ENCODE results near the gene ZNF497.

The ZNF497 gene

DNA sequence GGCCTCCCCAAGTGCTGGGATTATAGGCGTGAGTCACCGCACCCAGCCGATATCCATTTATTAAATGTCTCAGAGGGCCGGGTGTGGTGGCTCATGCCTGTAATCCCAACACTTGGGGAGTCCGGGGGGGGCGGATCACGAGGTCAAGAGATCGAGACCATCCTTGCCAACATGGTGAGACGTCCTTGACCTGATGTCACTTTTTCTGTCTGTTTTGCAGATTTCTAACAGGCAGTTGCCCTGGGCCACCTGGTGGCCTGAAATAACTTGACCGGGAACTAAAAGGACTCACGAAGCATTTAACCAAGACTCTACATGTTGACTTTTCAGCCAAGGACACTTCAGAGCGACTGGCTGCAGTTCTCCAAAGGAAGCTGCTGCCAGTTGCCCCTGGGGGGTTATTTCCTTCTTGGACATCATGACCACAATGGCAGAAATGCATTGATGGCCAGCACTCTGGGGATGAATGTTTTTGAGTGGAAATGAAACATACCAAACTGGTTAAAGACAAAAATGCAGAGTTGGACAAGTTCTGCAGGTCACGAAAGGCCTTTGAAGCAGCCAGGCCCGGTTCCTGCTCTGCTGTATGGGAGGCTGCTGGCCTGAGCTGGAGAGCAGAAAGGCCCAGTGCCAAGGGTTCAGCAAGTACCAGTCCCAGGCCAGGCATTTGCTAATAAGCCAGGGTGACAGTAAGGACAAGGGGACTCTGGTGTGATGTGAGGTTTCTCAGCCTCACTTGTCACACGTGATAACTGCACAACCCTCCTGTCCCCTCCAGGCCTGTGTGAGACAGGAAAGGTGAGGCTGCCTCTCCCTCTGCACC lies 10.0 kb upstream of the ZNF497 start:
- H3K36me3 Mint-ChIP-seq (ENCODE audit: insufficient read depth): no peaks in the 10 kb centered on the region
- H3K4me1 Mint-ChIP-seq: no peaks in the 10 kb centered on the region
- H3K27me3 Mint-ChIP-seq: no peaks in the 10 kb centered on the region
- no peak overlapping the region for H3K27ac Mint-ChIP-seq (ENCODE audit: low read depth)
- ATAC-seq (replicated peaks; ENCODE audit: extremely low read depth, poor library complexity, severe bottlenecking) (no peak), DNase-seq (ENCODE audit: low spot score in 2 of 2) (no peak)
- H3K9me3 Mint-ChIP-seq: no peaks in the 10 kb centered on the region
- no peak overlapping the region for H3K4me3 Mint-ChIP-seq

DNA sequence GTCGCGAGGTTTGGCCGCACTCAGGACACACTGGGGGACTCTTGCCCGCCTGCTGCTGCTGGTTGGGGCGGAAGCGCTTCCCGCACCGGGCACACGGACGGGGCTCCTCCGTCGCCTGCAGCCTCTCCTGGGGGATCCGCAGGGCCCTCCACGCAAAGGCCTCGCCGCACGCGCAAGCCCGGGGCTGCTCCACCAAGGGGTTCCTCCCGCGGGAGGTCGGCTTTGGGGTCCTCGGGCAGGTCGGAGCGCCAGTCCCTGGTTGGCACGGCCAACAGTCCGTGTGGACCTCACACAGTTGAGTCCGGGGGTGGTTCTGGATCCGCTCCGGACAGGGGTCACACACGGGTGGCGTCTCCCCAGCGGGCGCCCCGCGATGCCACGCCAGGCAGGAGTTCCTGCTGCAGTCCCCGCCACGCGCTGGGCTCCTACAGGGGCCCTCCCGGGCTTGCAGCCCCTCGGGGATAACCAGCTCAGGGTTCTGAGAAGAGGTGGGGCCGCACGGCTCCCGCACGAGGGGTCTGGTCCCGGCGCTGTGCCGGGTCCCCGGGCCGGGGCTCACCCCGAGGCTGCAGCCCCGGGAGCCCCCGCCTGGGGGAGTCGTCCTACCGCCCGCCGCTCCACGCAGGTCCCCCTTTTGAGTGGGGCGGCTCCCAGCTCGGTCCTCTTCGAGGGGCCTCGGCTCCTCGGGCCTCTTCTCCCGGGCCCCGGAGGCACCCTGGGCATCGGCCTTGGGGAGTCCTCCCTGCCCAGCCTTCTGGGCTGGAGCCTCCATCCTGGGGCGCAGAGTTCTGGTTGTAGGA lies 6.2 kb upstream of the ZNF497 start:
- Mint-ChIP-seq H3K27me3 (no peaks in the 10 kb centered on the region), H3K4me1 (no peaks in the 10 kb centered on the region), H3K36me3 (ENCODE audit: insufficient read depth) (peaks cover 6% of the 10 kb centered on the region), H3K4me3 (no peak overlapping the region), H3K27ac (ENCODE audit: low read depth) (no peak overlapping the region), H3K9me3 (no peaks in the 10 kb centered on the region)
- ATAC-seq (replicated peaks; ENCODE audit: extremely low read depth, poor library complexity, severe bottlenecking) (no peak), DNase-seq (ENCODE audit: low spot score in 2 of 2) (no peak)

- ATAC-seq (replicated peaks; ENCODE audit: extremely low read depth, poor library complexity, severe bottlenecking) (no peak), DNase-seq (ENCODE audit: low spot score in 2 of 2) (no peak)
- Mint-ChIP-seq H3K9me3 (no peaks in the 10 kb centered on the region), H3K36me3 (ENCODE audit: insufficient read depth) (peaks cover 7% of the 10 kb centered on the region), H3K4me3 (no peak overlapping the region), H3K4me1 (peaks cover 2% of the 10 kb centered on the region), H3K27ac (ENCODE audit: low read depth) (no peak overlapping the region), H3K27me3 (no peaks in the 10 kb centered on the region)
Observed at GRCh38 chr19:58367698-58368454, 5.3 kb upstream of the ZNF497 start.

GRCh38 chr19:58366585-58367430 lies 4.3 kb upstream of the ZNF497 start:
- DNase-seq (ENCODE audit: low spot score in 2 of 2) (no peak), ATAC-seq (replicated peaks; ENCODE audit: extremely low read depth, poor library complexity, severe bottlenecking) (no peak)
- peaks cover 12% of the 10 kb centered on the region for H3K4me1 Mint-ChIP-seq
- no peaks in the 10 kb centered on the region for H3K9me3 Mint-ChIP-seq
- peaks cover 15% of the 10 kb centered on the region for H3K36me3 Mint-ChIP-seq (ENCODE audit: insufficient read depth)
- no peak overlapping the region for H3K4me3 Mint-ChIP-seq
- H3K27ac Mint-ChIP-seq (ENCODE audit: low read depth): no peak overlapping the region
- H3K27me3 Mint-ChIP-seq: no peaks in the 10 kb centered on the region

- H3K4me3 Mint-ChIP-seq: peak overlapping the region; percentile 16
- DNase-seq (ENCODE audit: low spot score in 2 of 2): no peak
- peaks cover 15% of the 10 kb centered on the region for H3K4me1 Mint-ChIP-seq
- no peak overlapping the region for H3K27ac Mint-ChIP-seq (ENCODE audit: low read depth)
- peaks cover 16% of the 10 kb centered on the region for H3K36me3 Mint-ChIP-seq (ENCODE audit: insufficient read depth)
- H3K9me3 Mint-ChIP-seq: no peaks in the 10 kb centered on the region
- H3K27me3 Mint-ChIP-seq: no peaks in the 10 kb centered on the region
- no peak for ATAC-seq (replicated peaks; ENCODE audit: extremely low read depth, poor library complexity, severe bottlenecking)
Observed at GRCh38 chr19:58364146-58364545, 1.6 kb upstream of the ZNF497 start.

- no peak for ATAC-seq (replicated peaks; ENCODE audit: extremely low read depth, poor library complexity, severe bottlenecking)
- H3K27ac Mint-ChIP-seq (ENCODE audit: low read depth): peak overlapping the region; percentile 90
- peak overlapping the region; percentile 84 for H3K4me3 Mint-ChIP-seq
- H3K9me3 Mint-ChIP-seq: no peaks in the 10 kb centered on the region
- peaks cover 15% of the 10 kb centered on the region for H3K4me1 Mint-ChIP-seq
- DNase-seq (ENCODE audit: low spot score in 2 of 2): no peak
- peaks cover 18% of the 10 kb centered on the region for H3K36me3 Mint-ChIP-seq (ENCODE audit: insufficient read depth)
- no peaks in the 10 kb centered on the region for H3K27me3 Mint-ChIP-seq
Observed at GRCh38 chr19:58361900-58362271, 665 bp downstream of the ZNF497 start.

DNA sequence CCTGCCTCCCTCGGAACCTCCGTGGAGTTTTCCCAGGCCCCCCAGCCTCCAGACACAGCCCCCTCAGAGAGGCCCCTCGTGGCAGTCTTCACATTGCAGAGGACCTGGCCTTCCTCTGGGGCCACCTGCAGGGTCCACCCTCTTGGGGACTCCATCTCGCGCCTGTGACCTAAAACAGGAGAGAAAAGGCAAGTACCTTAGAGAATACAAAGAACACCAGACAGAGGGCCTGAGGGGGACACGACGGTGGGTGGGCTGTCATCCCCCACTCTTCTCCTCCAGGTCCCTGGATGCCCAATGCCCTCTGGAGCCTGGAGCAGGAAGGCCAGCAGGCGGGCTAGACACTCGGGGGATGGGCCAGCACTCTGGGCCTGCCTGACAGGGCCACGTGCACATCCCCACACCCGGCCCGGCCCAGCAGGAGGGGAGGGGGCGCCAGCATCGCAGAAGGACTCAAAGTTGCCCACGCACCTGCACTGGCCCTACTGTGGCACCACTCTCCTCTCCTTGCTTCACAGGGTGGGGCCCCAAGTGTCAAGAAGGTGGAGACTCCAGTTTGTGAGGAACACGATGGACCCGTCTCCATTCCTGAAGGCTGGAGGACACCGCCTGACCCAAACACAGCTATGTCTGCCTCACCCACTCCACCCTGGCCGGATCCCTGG lies 4.9 kb downstream of the ZNF497 start:
- H3K4me1 Mint-ChIP-seq: peaks cover 11% of the 10 kb centered on the region
- H3K9me3 Mint-ChIP-seq: no peaks in the 10 kb centered on the region
- no peak overlapping the region for H3K27ac Mint-ChIP-seq (ENCODE audit: low read depth)
- peaks cover 10% of the 10 kb centered on the region for H3K36me3 Mint-ChIP-seq (ENCODE audit: insufficient read depth)
- no peak for DNase-seq (ENCODE audit: low spot score in 2 of 2)
- H3K4me3 Mint-ChIP-seq: no peak overlapping the region
- no peak for ATAC-seq (replicated peaks; ENCODE audit: extremely low read depth, poor library complexity, severe bottlenecking)
- H3K27me3 Mint-ChIP-seq: no peaks in the 10 kb centered on the region

DNA sequence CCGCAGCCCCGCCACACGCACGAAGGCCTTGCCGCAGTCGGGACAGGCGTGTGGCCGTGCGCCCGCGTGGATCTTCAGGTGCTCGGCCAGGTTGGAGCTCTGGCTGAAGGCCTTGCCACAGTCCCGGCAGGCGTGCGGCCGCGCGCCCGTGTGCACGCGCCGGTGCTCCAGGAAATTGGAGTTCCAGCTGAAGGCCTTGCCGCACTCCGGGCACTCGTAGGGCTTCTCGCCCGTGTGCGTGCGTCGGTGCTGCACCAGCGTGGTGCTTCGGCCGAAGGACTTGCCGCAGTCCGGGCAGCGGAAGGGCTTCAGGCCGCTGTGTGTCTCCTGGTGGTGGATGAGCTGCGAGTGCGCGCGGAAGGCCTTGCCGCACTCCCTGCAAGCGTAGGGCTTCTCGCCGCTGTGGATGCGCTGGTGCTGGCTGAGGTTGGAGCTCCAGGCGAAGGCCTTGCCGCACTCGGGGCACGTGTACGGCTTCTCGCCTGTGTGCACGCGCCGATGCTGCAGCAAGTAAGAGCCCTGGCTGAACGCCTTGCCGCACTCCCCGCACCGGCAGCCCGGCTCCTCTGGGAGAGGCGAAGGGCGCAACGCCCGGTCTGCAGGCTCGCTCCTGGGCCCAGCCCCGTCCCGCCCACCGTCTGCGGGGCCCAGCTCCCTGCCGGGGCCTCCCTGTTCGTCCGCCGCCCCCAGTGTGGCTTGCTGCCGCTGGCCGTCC lies 5.6 kb downstream of the ZNF497 start:
- Mint-ChIP-seq H3K27ac (ENCODE audit: low read depth) (no peak overlapping the region), H3K4me3 (peak overlapping the region; percentile 45), H3K9me3 (no peaks in the 10 kb centered on the region), H3K4me1 (peaks cover 4% of the 10 kb centered on the region), H3K27me3 (no peaks in the 10 kb centered on the region), H3K36me3 (ENCODE audit: insufficient read depth) (peaks cover 6% of the 10 kb centered on the region)
- DNase-seq (ENCODE audit: low spot score in 2 of 2): no peak
- ATAC-seq (replicated peaks; ENCODE audit: extremely low read depth, poor library complexity, severe bottlenecking): no peak

GRCh38 chr19:58355908-58356765 lies 6.4 kb downstream of the ZNF497 start:
- Mint-ChIP-seq H3K4me1 (no peaks in the 10 kb centered on the region), H3K4me3 (peak overlapping the region; percentile 45), H3K36me3 (ENCODE audit: insufficient read depth) (peaks cover 4% of the 10 kb centered on the region), H3K27me3 (no peaks in the 10 kb centered on the region), H3K9me3 (no peaks in the 10 kb centered on the region), H3K27ac (ENCODE audit: low read depth) (no peak overlapping the region)
- ATAC-seq (replicated peaks; ENCODE audit: extremely low read depth, poor library complexity, severe bottlenecking) (peak; percentile 69), DNase-seq (ENCODE audit: low spot score in 2 of 2) (peak in 1 of 2 donors; percentile 13)

GRCh38 chr19:58355215-58355796 lies 7.2 kb downstream of the ZNF497 start:
- no peaks in the 10 kb centered on the region for H3K4me1 Mint-ChIP-seq
- H3K36me3 Mint-ChIP-seq (ENCODE audit: insufficient read depth): peaks cover 4% of the 10 kb centered on the region
- H3K27ac Mint-ChIP-seq (ENCODE audit: low read depth): no peak overlapping the region
- no peaks in the 10 kb centered on the region for H3K9me3 Mint-ChIP-seq
- peak overlapping the region; percentile 16 for H3K4me3 Mint-ChIP-seq
- DNase-seq (ENCODE audit: low spot score in 2 of 2) (no peak), ATAC-seq (replicated peaks; ENCODE audit: extremely low read depth, poor library complexity, severe bottlenecking) (no peak)
- no peaks in the 10 kb centered on the region for H3K27me3 Mint-ChIP-seq
